OCI-LY3 (cell line): ENCODE results near the gene DOK4.

Source experiments
- EZH2phosphoT487 ChIP-seq: fragments of 200-600 bp; shearing (Covaris generic); IDR thresholded peaks from 2 replicates; pipeline ENCODE4 v1.6.1; 2018; ENCODE audit warnings: antibody characterized with exemption, mixed run types, low read depth
- TF ChIP-seq, protein P1 (sequence below): fragments of 200-600, 300-600 bp; sonication (generic); IDR thresholded peaks from 2 replicates; pipeline ENCODE4 v1.5.1; 2014; ENCODE audit warnings: antibody characterized with exemption, low read length, low read depth

DNA sequence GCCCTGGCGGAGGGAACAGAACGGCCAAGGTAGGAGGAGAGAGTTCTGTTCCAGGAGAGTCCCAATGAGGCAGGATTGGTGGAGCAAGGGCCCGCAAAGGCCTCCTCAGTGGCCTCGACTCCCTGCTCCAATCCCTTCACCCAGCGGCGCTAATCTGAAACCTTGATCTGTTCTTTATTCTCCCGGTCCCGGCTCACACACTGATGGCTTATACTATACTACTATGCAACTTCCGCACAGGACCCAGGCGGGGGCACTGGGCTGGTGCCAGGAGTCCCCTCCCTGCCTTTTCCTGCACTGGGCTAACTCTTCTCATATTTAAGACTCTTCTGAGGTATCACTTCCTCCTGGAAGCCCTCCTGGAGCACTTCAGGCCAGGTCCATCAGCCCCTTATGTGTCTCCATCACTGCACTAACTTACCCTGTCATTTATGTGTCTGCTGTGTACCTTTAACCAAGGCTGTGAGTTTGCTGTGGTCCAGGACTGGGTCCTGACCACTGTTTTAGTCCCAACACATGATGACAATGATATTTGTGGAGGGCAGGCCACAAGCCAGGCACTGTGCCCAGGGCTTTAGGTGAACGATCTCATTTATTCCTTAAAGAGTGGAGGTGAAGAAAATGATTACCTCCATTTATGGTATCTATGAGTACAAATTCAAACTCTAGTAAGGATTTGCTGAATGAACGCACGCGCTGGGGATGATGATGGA lies 43.3 kb upstream of the DOK4 start:
- TF ChIP-seq, protein P1, sequence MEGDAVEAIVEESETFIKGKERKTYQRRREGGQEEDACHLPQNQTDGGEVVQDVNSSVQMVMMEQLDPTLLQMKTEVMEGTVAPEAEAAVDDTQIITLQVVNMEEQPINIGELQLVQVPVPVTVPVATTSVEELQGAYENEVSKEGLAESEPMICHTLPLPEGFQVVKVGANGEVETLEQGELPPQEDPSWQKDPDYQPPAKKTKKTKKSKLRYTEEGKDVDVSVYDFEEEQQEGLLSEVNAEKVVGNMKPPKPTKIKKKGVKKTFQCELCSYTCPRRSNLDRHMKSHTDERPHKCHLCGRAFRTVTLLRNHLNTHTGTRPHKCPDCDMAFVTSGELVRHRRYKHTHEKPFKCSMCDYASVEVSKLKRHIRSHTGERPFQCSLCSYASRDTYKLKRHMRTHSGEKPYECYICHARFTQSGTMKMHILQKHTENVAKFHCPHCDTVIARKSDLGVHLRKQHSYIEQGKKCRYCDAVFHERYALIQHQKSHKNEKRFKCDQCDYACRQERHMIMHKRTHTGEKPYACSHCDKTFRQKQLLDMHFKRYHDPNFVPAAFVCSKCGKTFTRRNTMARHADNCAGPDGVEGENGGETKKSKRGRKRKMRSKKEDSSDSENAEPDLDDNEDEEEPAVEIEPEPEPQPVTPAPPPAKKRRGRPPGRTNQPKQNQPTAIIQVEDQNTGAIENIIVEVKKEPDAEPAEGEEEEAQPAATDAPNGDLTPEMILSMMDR: no peak
- no peak for TF ChIP-seq EZH2phosphoT487
